ENCODE data around the gene MTPN. TPM values are rescaled to one million over a fixed set of nuclear protein-coding genes. Genes with fewer than 3 reads are reported as not detected.
A peak's percentile ranks its signal among the peaks of the same experiment; 100 is the strongest.

Gene MTPN, protein sequence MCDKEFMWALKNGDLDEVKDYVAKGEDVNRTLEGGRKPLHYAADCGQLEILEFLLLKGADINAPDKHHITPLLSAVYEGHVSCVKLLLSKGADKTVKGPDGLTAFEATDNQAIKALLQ
- total RNA-seq = 100 to 1,000 TPM; 104 to 193 TPM
- 163 to 222 reads per million in 2 donors for total RNA-seq

DNA sequence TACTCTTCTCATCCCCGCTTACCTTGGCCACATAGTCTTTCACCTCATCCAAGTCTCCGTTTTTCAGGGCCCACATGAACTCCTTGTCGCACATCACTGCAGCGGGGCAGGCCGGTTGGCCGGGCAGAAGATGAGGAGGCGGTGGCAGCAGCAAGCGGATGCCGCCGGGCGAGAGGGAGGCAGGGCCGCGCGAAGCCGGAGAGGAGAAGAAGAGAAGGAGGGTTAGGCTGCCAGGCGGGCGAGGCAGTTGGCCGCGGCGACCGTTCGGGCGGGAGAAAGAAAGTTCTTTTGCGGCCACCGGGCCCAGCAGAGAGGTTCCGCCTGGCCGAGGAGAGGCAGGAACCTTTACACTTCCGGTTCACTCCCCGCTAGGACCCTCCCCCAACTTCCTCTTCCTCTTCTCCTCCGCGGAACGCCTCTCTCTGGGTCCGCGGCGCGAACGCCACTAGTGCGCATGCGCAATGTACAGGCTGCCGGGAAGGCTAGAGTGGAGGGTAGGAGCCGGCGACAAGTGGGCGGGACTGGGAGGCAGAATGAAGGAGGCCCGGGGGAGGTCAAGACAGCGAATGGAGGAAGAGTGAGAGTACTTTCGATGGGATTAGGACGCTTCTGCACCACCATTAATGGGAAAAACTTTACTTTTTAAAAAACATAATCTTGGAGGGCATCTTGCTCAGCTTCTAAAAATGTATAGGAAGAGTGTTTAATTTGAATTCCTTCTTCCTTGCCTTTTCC lies at the start of gene MTPN:
Gene MTPN (minus strand): TSS at position 353 of the 735 bp plus-strand sequence. CDS start 259 bp downstream, at position 94.
- H3K36me3 Mint-ChIP-seq (ENCODE audit: low read depth) = peaks cover 6% of the 10 kb centered on the region
- H3K9me3 ChIP-seq (ENCODE audit: control insufficient read depth, low read length, poor library complexity, severe bottlenecking) = no peaks in the 10 kb centered on the region
- H3K27ac Mint-ChIP-seq = peak within 1 kb of the TSS; percentile 94
- peak; percentile 79 for ATAC-seq
- H3K27me3 Mint-ChIP-seq = no peaks in the 10 kb centered on the region
- DNase-seq = peak; percentile 92 to 96 (median 96)
- peaks cover 56% of the 10 kb centered on the region for H3K4me1 Mint-ChIP-seq
- peak within 1 kb of the TSS; percentile 89 for H3K4me3 Mint-ChIP-seq

DNA sequence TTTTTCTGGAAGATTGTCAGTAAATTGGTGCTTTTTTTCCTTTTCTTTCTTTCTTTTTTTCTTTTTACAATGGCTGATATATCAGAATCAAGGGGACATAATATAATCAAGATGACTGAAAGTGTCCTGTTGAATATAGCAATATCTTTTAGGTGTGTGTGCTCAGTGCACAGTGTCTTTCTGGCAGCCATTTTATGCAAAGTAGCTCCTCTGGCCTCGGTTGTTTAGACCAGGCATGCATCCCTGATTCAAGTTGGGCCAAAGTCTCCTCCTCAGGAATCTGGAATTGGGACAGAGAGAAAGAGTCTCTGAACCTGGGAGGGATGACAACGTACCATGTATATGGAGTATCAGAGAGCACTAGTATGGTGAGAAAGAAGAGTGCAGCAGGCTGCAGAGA lies 49.0 kb upstream of the MTPN start:
- Mint-ChIP-seq H3K27me3 (no peaks in the 10 kb centered on the region), H3K27ac (no peak overlapping the region), H3K4me3 (no peak overlapping the region), H3K36me3 (ENCODE audit: low read depth) (peaks cover 15% of the 10 kb centered on the region), H3K4me1 (peaks cover 21% of the 10 kb centered on the region)
- DNase-seq (no peak), ATAC-seq (no peak)
- no peaks in the 10 kb centered on the region for H3K9me3 ChIP-seq (ENCODE audit: control insufficient read depth, low read length, poor library complexity, severe bottlenecking)

DNA sequence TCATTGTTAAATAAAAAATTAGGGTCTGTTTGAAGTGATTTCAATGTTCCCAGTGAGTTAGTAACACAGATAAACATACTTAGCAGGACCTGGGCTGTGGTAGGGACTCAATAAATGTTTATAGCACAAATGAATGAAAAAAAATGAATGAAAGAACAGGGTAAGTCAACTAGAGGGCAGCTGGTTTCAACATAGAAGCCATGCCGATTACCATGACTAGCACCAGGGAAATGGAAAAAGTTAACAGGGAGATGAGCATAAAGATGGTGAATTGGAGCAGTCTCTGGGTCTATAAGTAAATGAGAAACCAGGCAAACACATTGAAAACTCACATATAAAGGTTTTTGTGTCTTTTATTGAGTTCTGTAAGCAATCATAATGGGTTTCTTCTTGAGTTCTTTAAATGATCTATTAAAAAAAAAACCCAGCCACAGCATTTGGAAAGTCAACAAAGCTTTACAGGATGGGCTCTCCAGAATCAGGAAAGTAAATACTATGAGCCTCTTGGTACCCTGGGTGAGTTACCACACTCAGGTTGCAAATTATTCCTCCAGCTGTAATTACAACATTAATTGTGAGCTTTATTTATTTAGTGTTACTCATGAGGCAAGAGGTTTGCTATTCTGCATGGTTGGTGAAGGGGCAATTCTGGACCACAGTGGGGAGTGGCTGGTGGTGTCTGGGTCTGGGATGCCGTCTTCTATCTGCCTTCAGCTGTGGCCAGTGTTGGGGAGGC lies 46.1 kb upstream of the MTPN start:
- Mint-ChIP-seq H3K27me3 (no peaks in the 10 kb centered on the region), H3K27ac (no peak overlapping the region), H3K4me1 (peaks cover 13% of the 10 kb centered on the region), H3K36me3 (ENCODE audit: low read depth) (peaks cover 16% of the 10 kb centered on the region), H3K4me3 (no peak overlapping the region)
- DNase-seq (no peak), ATAC-seq (no peak)
- no peaks in the 10 kb centered on the region for H3K9me3 ChIP-seq (ENCODE audit: control insufficient read depth, low read length, poor library complexity, severe bottlenecking)

DNA sequence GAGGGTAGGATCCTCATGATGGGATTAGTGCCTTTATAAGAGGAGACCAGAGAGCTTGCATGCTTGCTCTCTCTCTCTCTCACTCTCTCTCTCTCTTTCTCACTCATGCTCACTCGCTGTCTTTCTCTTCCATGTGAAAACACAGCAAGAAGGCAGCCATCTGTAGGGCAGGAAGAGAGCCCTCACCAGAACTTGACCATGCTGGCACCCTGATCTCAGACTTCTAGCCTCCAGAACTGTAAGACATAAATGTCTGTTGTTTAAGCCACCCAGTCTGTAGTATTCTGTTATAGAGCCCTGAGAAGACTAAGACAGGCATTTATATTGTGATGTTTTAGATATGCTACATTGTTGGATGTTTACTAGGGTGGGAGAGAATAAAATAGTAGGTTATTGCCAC lies 43.4 kb upstream of the MTPN start:
- H3K36me3 Mint-ChIP-seq (ENCODE audit: low read depth) = peaks cover 5% of the 10 kb centered on the region
- H3K27me3 Mint-ChIP-seq = no peaks in the 10 kb centered on the region
- H3K27ac Mint-ChIP-seq = no peak overlapping the region
- peaks cover 12% of the 10 kb centered on the region for H3K4me1 Mint-ChIP-seq
- ATAC-seq (no peak), DNase-seq (no peak)
- H3K9me3 ChIP-seq (ENCODE audit: control insufficient read depth, low read length, poor library complexity, severe bottlenecking) = no peaks in the 10 kb centered on the region
- no peak overlapping the region for H3K4me3 Mint-ChIP-seq

DNA sequence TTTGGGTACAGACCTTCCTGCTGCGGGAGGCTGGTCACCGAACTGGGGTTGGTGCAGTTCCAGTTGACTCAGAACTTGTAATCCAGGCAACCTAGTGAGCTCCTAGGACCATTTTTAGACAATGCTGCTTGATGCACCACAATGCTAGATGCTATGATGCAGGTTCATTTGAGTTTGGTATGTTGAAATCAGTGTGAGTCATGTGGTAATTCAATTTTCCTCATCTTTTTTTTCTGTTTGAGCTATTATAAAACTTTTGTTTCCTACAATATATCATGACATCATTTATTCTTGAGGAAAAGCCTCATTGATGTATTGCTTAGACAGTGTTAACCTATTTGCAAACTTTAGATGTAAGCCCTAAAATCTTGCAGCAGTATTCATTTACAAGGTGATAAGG lies 40.9 kb upstream of the MTPN start:
- no peak overlapping the region for H3K4me3 Mint-ChIP-seq
- no peak overlapping the region for H3K27ac Mint-ChIP-seq
- H3K4me1 Mint-ChIP-seq = peaks cover 9% of the 10 kb centered on the region

DNA sequence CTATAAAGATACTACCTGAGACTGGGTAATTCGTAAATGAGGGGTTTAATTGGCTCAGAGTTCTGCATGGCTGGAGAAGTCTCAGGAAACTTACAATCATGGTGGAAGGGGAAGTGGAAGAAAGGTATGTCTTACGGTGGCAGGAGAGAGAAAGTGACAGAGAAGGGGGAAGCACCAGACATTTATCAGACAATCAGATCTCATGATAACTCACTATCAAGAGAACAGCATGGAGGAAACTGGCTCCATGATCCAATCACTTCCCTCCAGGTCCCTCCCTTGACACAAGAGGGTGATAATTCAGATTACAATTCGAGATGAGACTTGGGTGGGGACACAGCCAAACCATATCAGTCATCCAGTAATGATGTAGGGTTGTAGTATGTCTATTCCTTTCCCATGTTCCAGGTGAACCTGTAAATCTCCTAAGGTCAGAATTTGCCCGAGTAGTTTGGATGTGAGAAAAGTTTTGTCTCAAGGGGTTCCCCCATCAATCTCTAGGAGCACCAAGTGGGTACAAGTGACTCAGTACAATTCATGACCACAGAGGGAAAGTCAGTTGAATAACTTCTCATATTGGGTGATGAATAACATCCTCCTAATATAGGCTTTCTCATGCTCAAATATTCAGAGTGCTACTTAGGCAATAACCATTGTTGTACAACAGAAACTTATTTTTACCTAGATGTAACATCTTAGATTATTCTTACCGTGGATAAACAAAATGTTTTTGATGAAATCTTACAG lies 39.7 kb upstream of the MTPN start:
- Mint-ChIP-seq H3K36me3 (ENCODE audit: low read depth) (peaks cover 4% of the 10 kb centered on the region), H3K27me3 (no peaks in the 10 kb centered on the region), H3K4me3 (no peak overlapping the region), H3K27ac (no peak overlapping the region), H3K4me1 (peaks cover 16% of the 10 kb centered on the region)
- DNase-seq (no peak), ATAC-seq (no peak)
- no peaks in the 10 kb centered on the region for H3K9me3 ChIP-seq (ENCODE audit: control insufficient read depth, low read length, poor library complexity, severe bottlenecking)

More for the DNA sequence above, 40.9 kb upstream of the MTPN start:
- H3K9me3 ChIP-seq (ENCODE audit: control insufficient read depth, low read length, poor library complexity, severe bottlenecking) = no peaks in the 10 kb centered on the region
- no peaks in the 10 kb centered on the region for H3K27me3 Mint-ChIP-seq
- ATAC-seq (no peak), DNase-seq (no peak)
- H3K36me3 Mint-ChIP-seq (ENCODE audit: low read depth) = peaks cover 4% of the 10 kb centered on the region

DNA sequence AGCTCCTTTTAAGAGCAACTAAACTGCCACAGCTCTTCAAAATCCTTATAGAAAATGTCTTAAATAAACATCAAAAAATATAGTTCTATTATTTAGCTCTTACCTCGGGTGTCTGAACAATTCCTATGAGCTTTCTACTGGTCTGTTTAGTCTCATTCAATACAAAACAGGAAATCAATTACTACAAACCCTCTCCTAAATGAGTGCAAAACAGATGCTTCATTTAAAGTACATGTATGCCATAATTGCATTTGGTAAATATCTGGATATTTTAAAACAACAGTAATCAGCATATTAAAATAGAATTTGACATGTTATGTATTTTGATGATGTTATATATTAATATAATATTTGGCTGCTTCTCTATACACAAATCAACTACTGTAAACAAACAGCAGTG lies 38.5 kb upstream of the MTPN start:
- no peak overlapping the region for H3K4me3 Mint-ChIP-seq
- ATAC-seq = no peak

DNA sequence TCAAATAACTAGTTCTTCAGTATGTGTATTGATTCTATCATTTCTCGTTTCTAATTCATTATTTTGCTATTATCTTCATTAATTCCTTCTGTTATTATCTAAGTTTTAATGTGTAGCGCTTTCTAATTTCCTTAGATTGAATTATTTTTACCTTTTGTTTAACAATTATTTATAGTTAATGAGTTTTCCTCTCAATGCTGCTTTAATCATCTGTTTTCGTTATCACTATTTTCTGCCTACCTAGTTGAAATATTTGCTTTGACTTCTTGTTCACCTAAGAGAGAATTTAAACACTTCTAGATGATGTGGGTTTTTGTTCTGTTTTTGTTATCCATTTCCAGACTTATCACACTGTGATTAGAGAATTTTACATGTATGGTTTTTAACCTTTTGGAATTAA lies 37.5 kb upstream of the MTPN start:
- DNase-seq (no peak), ATAC-seq (no peak)
- H3K4me1 Mint-ChIP-seq = peaks cover 16% of the 10 kb centered on the region
- no peaks in the 10 kb centered on the region for H3K9me3 ChIP-seq (ENCODE audit: control insufficient read depth, low read length, poor library complexity, severe bottlenecking)
- no peak overlapping the region for H3K4me3 Mint-ChIP-seq
- no peaks in the 10 kb centered on the region for H3K27me3 Mint-ChIP-seq
- H3K36me3 Mint-ChIP-seq (ENCODE audit: low read depth) = peaks cover 4% of the 10 kb centered on the region
- H3K27ac Mint-ChIP-seq = no peak overlapping the region

More for the DNA sequence above, 38.5 kb upstream of the MTPN start:
- Mint-ChIP-seq H3K4me1 (peaks cover 16% of the 10 kb centered on the region), H3K36me3 (ENCODE audit: low read depth) (peaks cover 4% of the 10 kb centered on the region), H3K27ac (no peak overlapping the region), H3K27me3 (no peaks in the 10 kb centered on the region)
- DNase-seq = no peak
- H3K9me3 ChIP-seq (ENCODE audit: control insufficient read depth, low read length, poor library complexity, severe bottlenecking) = no peaks in the 10 kb centered on the region

DNA sequence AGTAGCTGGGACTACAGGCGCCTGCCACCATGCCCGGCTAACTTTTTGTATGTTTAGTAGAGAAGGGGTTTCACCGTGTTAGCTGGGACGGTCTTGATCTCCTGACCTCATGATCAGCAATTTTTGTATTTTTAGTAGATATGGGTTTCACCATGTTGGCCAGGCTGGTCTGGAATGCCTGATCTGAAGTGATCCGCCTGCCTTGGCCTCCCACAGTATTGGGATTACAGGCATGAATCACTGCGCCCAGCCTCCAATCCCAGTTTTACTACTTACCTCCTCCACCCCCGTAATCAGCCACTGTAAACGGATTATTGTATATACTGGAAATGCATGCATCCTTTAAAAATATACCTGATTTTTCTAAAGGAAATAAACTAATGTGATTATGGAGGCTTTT lies 35.1 kb upstream of the MTPN start:
- H3K27ac Mint-ChIP-seq = peak overlapping the region; percentile 90
- no peaks in the 10 kb centered on the region for H3K27me3 Mint-ChIP-seq
- H3K4me3 Mint-ChIP-seq = peak overlapping the region; percentile 95
- H3K9me3 ChIP-seq (ENCODE audit: control insufficient read depth, low read length, poor library complexity, severe bottlenecking) = no peaks in the 10 kb centered on the region
- H3K36me3 Mint-ChIP-seq (ENCODE audit: low read depth) = peaks cover 2% of the 10 kb centered on the region
- DNase-seq = no peak
- H3K4me1 Mint-ChIP-seq = peaks cover 19% of the 10 kb centered on the region
- no peak for ATAC-seq

DNA sequence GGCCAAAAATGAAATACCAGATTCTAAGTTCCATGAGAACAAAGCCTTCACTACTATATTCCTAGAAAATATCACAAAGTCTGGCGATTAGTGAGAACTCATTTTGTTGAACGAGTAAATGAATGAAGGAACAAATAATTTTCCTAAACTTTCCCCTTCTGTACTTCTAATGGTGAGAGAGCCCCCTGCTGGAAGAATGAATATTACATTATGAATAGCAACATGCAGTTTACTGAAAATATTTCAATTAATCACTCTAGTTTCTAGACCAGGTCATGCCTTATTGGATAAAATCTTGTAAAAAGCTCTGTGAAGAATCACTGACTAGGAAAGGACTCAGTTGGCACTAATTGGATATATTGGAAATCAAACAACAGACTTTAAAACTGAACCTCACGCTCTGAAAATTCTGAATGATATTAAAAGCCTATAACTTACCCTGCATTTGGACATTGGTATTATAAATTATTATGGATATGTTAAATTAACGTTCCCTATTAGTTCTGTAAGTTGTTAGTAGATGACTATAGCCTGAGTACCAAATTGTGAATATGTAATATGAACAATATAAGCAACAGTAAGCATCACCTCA lies 32.4 kb upstream of the MTPN start:
- no peak for DNase-seq

DNA sequence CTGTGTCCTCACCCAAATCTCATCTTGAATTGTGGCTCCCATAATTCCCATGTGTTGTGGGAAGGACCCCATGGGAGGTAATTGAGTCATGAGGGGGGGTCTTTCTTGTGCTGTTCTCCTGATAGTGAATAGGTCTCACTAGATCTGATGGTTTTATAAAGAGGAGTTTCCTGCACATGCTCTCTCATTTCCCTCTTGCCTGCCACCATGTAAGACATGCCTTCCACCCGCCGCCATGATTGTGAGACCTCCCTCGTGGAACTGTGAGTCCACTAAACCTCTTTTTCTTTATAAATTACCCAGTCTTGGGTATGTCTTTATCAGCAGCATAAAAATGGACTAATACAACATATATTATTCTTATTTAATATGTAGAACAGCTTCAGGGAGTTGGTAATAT lies 29.0 kb upstream of the MTPN start:
- ATAC-seq (no peak), DNase-seq (no peak)
- Mint-ChIP-seq H3K4me3 (no peak overlapping the region), H3K27me3 (no peaks in the 10 kb centered on the region), H3K4me1 (peaks cover 6% of the 10 kb centered on the region), H3K27ac (no peak overlapping the region), H3K36me3 (ENCODE audit: low read depth) (peaks cover 3% of the 10 kb centered on the region)
- no peaks in the 10 kb centered on the region for H3K9me3 ChIP-seq (ENCODE audit: control insufficient read depth, low read length, poor library complexity, severe bottlenecking)

More for the DNA sequence above, 32.4 kb upstream of the MTPN start:
- Mint-ChIP-seq H3K4me3 (no peak overlapping the region), H3K27me3 (no peaks in the 10 kb centered on the region), H3K27ac (no peak overlapping the region), H3K4me1 (peaks cover 14% of the 10 kb centered on the region), H3K36me3 (ENCODE audit: low read depth) (peaks cover 2% of the 10 kb centered on the region)
- ATAC-seq = no peak
- no peaks in the 10 kb centered on the region for H3K9me3 ChIP-seq (ENCODE audit: control insufficient read depth, low read length, poor library complexity, severe bottlenecking)

DNA sequence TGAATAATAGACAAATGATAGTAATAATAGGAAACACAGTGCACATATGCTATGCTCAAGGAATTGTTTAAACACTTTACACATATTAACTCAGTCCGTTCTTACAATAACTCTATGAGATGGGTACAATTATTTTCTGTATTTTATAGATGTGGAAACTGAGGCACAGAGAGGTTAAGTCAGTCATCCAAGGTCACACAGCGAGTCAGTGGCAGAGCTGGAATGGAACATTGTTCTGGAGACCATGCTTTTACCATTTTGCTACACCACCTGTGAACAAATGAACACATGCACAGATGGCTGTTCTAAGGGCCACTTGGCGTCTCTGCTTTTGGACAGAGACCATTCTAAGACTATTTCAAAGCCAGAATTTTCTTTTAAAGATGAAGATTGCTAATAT lies 26.9 kb upstream of the MTPN start:
- no peak overlapping the region for H3K27ac Mint-ChIP-seq
- no peaks in the 10 kb centered on the region for H3K27me3 Mint-ChIP-seq
- H3K9me3 ChIP-seq (ENCODE audit: control insufficient read depth, low read length, poor library complexity, severe bottlenecking) = no peaks in the 10 kb centered on the region
- peaks cover 3% of the 10 kb centered on the region for H3K36me3 Mint-ChIP-seq (ENCODE audit: low read depth)
- no peak overlapping the region for H3K4me3 Mint-ChIP-seq
- ATAC-seq = no peak
- no peak for DNase-seq
- peaks cover 2% of the 10 kb centered on the region for H3K4me1 Mint-ChIP-seq

DNA sequence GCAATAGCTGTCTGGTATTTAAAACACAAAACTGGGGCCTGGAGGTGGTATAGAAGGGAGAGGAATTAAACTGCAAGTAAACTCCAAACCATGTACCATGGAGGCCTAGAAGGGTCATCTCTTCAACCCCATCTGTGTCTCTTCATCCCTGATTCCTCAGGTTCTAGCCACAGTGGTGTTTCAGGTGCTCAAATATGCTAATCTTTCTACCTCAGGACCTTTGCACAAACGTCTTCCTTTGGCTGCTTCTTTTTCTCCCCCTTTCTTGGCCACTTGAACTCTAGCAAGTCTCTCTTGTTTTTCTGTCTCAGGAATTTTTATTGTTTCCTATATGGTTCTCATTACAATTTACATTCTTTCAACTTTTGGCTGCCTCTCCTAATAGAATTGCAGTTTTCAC lies 25.6 kb upstream of the MTPN start:
- no peak overlapping the region for H3K27ac Mint-ChIP-seq
- no peak for DNase-seq
- H3K4me3 Mint-ChIP-seq = no peak overlapping the region
- peaks cover 3% of the 10 kb centered on the region for H3K36me3 Mint-ChIP-seq (ENCODE audit: low read depth)
- H3K4me1 Mint-ChIP-seq = peaks cover 2% of the 10 kb centered on the region
- no peaks in the 10 kb centered on the region for H3K27me3 Mint-ChIP-seq
- H3K9me3 ChIP-seq (ENCODE audit: control insufficient read depth, low read length, poor library complexity, severe bottlenecking) = no peaks in the 10 kb centered on the region
- no peak for ATAC-seq
